Measurements from ENCODE around the gene MYO16.

The MYO16 gene

GRCh38 chr13:109160887-109161669, 531.7 kb downstream of the MYO16 start:
- H3K4me3 ChIP-seq (ENCODE audit: low read length, poor library complexity, severe bottlenecking): no peak overlapping the region
- no peak overlapping the region for H3K4me2 ChIP-seq (ENCODE audit: low read depth, low read length, poor library complexity, severe bottlenecking)
- H3K27me3 ChIP-seq (ENCODE audit: insufficient read depth, low read length, poor library complexity, severe bottlenecking): no peaks in the 10 kb centered on the region
- no peaks in the 10 kb centered on the region for H4K20me1 ChIP-seq (ENCODE audit: insufficient read depth, low read length, poor library complexity, severe bottlenecking)
- no peak overlapping the region for H2AFZ ChIP-seq (ENCODE audit: low read length)
- no peaks in the 10 kb centered on the region for H3K9me2 ChIP-seq (replicated peaks; ENCODE audit: low read depth, low read length)
- no peaks in the 10 kb centered on the region for H3K36me3 ChIP-seq (ENCODE audit: insufficient read depth, low read length)
- TF ChIP-seq CTCF (conservative IDR thresholded peaks at IDR 0.05; ENCODE audit: low read length): no peak
- TF ChIP-seq EZH2phosphoT487 (IDR thresholded peaks at IDR 0.05; ENCODE audit: borderline replicate concordance): no peak
- no peaks in the 10 kb centered on the region for H3K4me1 ChIP-seq (ENCODE audit: insufficient read depth, low read length, poor library complexity, severe bottlenecking)
- no peaks in the 10 kb centered on the region for H3K79me2 ChIP-seq (ENCODE audit: insufficient read depth, low read length)
- H3K9ac ChIP-seq (ENCODE audit: low read depth, low read length, poor library complexity, severe bottlenecking): no peak overlapping the region
- H3F3A ChIP-seq (ENCODE audit: low read depth): no peaks in the 10 kb centered on the region
- H3K9me3 ChIP-seq (ENCODE audit: insufficient read depth, low read depth, low read length): no peaks in the 10 kb centered on the region

GRCh38 chr13:109162248-109163036, 533.0 kb downstream of the MYO16 start:
- Histone ChIP-seq H3K36me3 (ENCODE audit: insufficient read depth, low read length) (no peaks in the 10 kb centered on the region), H3K27me3 (ENCODE audit: insufficient read depth, low read length, poor library complexity, severe bottlenecking) (no peaks in the 10 kb centered on the region), H3K9ac (ENCODE audit: low read depth, low read length, poor library complexity, severe bottlenecking) (no peak overlapping the region), H4K20me1 (ENCODE audit: insufficient read depth, low read length, poor library complexity, severe bottlenecking) (no peaks in the 10 kb centered on the region), H2AFZ (ENCODE audit: low read length) (no peak overlapping the region), H3K4me3 (ENCODE audit: low read length, poor library complexity, severe bottlenecking) (no peak overlapping the region), H3K9me3 (ENCODE audit: insufficient read depth, low read depth, low read length) (no peaks in the 10 kb centered on the region), H3K9me2 (replicated peaks; ENCODE audit: low read depth, low read length) (no peaks in the 10 kb centered on the region), H3K4me1 (ENCODE audit: insufficient read depth, low read length, poor library complexity, severe bottlenecking) (no peaks in the 10 kb centered on the region), H3F3A (ENCODE audit: low read depth) (no peaks in the 10 kb centered on the region), H3K79me2 (ENCODE audit: insufficient read depth, low read length) (no peaks in the 10 kb centered on the region), H3K4me2 (ENCODE audit: low read depth, low read length, poor library complexity, severe bottlenecking) (peak overlapping the region; percentile 20)
- TF ChIP-seq CTCF (conservative IDR thresholded peaks at IDR 0.05; ENCODE audit: low read length) (no peak), EZH2phosphoT487 (IDR thresholded peaks at IDR 0.05; ENCODE audit: borderline replicate concordance) (no peak)

- Histone ChIP-seq H2AFZ (ENCODE audit: low read length) (no peak overlapping the region), H3K4me2 (ENCODE audit: low read depth, low read length, poor library complexity, severe bottlenecking) (peak overlapping the region; percentile 20), H3K4me3 (ENCODE audit: low read length, poor library complexity, severe bottlenecking) (no peak overlapping the region), H3K9me3 (ENCODE audit: insufficient read depth, low read depth, low read length) (no peaks in the 10 kb centered on the region), H3K36me3 (ENCODE audit: insufficient read depth, low read length) (no peaks in the 10 kb centered on the region), H3K79me2 (ENCODE audit: insufficient read depth, low read length) (no peaks in the 10 kb centered on the region), H3K9me2 (replicated peaks; ENCODE audit: low read depth, low read length) (no peaks in the 10 kb centered on the region), H4K20me1 (ENCODE audit: insufficient read depth, low read length, poor library complexity, severe bottlenecking) (no peaks in the 10 kb centered on the region), H3F3A (ENCODE audit: low read depth) (no peaks in the 10 kb centered on the region), H3K27me3 (ENCODE audit: insufficient read depth, low read length, poor library complexity, severe bottlenecking) (no peaks in the 10 kb centered on the region), H3K4me1 (ENCODE audit: insufficient read depth, low read length, poor library complexity, severe bottlenecking) (no peaks in the 10 kb centered on the region), H3K9ac (ENCODE audit: low read depth, low read length, poor library complexity, severe bottlenecking) (no peak overlapping the region)
- TF ChIP-seq EZH2phosphoT487 (IDR thresholded peaks at IDR 0.05; ENCODE audit: borderline replicate concordance) (no peak), CTCF (conservative IDR thresholded peaks at IDR 0.05; ENCODE audit: low read length) (no peak)
These were observed 533.6 kb downstream of the MYO16 start for GRCh38 chr13:109163037-109163379.
